HUES48 (cell line): ENCODE measurements around the gene CPN1.

Experiments
- H3K27ac ChIP-seq: one replicate; pipeline ENCODE4 v1.7.0; 2013; ENCODE audit warnings: low read depth, low read length, inconsistent platforms
- H3K27me3 ChIP-seq: 2 replicates; pipeline ENCODE4 v1.6.1; 2013; ENCODE audit warnings: mild to moderate bottlenecking, low read length; ENCODE audit not compliant: control insufficient read depth, insufficient read depth
- H3K36me3 ChIP-seq: 2 replicates; pipeline ENCODE4 v1.6.1; 2013; ENCODE audit warnings: low read length; ENCODE audit not compliant: control insufficient read depth, insufficient read depth
- H3K4me1 ChIP-seq: 2 replicates; pipeline ENCODE4 v1.6.1; 2013; ENCODE audit warnings: mild to moderate bottlenecking, low read length; ENCODE audit not compliant: control insufficient read depth, insufficient read depth
- H3K4me3 ChIP-seq: 2 replicates; pipeline ENCODE4 v1.5.1; 2013; ENCODE audit warnings: mild to moderate bottlenecking, low read depth, low read length
- H3K9ac ChIP-seq: 2 replicates; pipeline ENCODE4 v1.6.1; 2013; ENCODE audit warnings: mild to moderate bottlenecking, low read depth, low read length, moderate library complexity
- H3K9me3 ChIP-seq: 2 replicates; pipeline ENCODE4 v1.6.1; 2013; ENCODE audit warnings: low read length; ENCODE audit not compliant: control insufficient read depth, insufficient read depth

The CPN1 gene

DNA sequence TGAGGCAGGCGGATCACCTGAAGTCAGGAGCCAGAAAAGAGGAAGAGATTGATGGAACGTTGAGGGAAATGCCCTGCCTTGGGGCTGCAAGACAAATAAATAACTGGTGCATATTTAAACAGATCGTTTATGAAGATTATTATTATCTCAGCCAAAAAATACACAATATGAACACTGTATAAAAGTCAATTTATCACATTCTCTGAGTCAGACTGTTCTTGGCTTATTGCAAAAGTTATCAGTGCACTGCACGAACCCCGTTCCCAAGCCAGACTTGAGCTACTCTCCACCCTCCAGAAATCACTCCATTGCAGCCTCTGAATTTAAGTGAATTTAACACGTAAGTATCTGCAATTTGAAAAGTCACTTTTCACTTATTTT, 73.5 kb downstream of the CPN1 start:
- peak overlapping the region; percentile 75; the same call in 1 of the 2 replicates for H3K4me3 ChIP-seq
- H3K27me3 ChIP-seq = no peaks in the 10 kb centered on the region
- H3K9ac ChIP-seq = no peak overlapping the region
- H3K9me3 ChIP-seq = no peaks in the 10 kb centered on the region
- H3K36me3 ChIP-seq = no peaks in the 10 kb centered on the region
- H3K27ac ChIP-seq = peak overlapping the region; percentile 22
- H3K4me1 ChIP-seq = peaks cover 15% of the 10 kb centered on the region; the same call in 1 of the 2 replicates

DNA sequence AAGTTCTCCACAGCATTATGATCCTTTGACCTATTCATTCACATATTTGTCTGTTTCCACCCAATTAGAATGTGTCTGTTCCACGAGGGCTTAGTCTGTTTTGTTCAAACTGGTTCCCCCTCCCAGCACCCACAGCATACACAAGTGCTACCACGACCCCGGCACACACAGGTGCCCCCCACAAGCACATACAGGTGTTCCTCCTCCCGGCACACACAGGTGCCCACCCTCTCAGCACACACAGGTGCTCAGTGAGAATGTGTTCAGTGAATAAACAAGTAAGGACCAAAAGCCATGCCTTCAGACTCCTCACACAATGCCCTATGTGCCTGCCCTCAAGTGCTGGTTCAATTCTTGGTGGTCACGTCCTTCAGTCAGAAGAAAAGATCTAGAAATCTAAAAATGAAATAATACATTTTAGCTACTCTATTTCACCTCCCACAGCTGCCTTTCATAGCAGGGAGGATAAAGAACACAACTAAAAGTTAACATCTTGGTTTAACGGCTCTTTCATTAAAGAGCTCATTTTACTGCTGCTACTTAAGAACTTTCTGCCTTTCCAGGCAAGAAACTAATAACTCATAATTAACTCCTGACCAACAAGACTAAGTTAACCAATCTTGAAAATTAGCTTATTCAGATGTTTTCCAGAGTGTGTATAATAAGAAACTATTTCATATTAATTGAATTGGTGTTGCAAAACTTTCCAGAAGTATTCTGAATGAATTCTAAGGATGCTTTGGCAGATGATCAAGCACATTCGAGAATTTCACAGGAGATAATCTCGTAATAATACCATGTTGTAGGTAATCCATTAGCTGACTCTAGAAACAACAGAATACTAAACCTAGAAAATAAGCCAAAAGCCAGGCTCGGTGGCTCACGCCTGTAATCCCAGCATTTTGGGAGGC, 74.2 kb downstream of the CPN1 start:
- H3K27ac ChIP-seq = peak overlapping the region; percentile 95
- H3K9ac ChIP-seq = no peak overlapping the region
- H3K9me3 ChIP-seq = no peaks in the 10 kb centered on the region
- no peak overlapping the region for H3K4me3 ChIP-seq
- peaks cover 15% of the 10 kb centered on the region; the same call in 1 of the 2 replicates for H3K4me1 ChIP-seq
- H3K27me3 ChIP-seq = no peaks in the 10 kb centered on the region
- no peaks in the 10 kb centered on the region for H3K36me3 ChIP-seq

DNA sequence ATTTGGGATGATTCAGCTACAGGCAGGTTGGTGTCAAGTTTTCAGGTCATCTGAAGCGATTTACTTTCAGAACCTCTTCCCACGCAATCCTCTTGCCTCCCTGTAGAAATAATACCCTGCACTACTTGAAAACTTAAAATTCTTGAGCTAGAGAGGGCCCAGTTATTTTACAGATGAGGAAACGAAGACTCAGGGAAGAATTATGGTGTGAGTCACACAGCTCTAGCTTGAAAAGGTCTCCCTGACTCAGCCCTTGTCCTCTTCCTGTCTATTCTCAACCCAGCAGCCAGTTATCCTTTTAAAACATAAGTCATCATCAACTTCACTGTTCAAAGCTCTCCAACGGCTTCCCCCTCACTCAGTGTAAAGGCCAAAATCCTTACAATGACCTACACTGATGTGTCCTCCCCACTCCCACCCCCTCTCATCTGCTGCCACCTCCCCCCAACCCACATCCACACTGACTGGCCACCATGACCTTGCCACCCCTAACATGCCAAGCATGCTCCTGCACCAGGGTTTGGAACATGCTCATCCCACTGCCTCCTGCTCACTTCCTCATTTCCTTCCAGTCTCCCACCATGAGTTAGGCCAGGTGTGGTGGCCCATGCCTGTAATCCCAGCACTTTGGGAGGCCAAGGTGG, 75.3 kb downstream of the CPN1 start:
- peak overlapping the region; percentile 95 for H3K27ac ChIP-seq
- no peaks in the 10 kb centered on the region for H3K27me3 ChIP-seq
- H3K4me3 ChIP-seq = peak overlapping the region; percentile 16; the same call in 1 of the 2 replicates
- H3K36me3 ChIP-seq = no peaks in the 10 kb centered on the region
- no peaks in the 10 kb centered on the region for H3K9me3 ChIP-seq
- H3K9ac ChIP-seq = no peak overlapping the region
- H3K4me1 ChIP-seq = peaks cover 15% of the 10 kb centered on the region; the same call in 1 of the 2 replicates

DNA sequence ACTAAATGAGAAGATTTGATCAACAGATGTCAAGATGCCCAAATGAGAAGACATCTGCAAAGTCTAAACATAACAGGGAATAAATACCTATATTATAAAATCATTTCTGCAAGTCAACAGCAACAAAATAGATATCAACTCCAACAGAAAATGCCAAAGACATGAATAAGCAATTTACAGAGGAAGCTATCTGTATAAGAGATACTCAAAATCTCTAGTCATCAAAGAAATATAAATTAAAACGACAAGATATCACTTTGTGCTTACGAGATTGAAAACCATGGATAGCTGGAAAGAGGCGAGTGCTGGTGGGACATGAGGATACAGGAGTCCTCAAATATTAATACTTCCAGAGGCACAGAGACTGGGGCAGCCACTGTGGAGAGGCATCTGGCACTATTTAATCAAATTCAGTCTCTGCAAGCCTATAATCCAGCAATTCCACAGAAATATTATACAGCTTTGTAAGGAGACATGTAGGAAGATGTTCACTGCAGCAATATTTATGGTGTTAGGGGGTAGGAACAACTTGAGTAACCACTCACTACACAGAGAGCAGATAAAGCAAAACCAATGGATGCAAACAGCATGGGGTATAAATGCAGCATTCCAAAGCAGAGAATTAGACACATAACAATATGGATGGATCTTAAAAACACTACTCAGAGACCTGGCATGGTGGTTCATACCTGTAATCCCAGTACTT, 76.7 kb downstream of the CPN1 start:
- Histone ChIP-seq H3K27ac (peak overlapping the region; percentile 95), H3K9ac (no peak overlapping the region), H3K4me1 (peaks cover 22% of the 10 kb centered on the region), H3K36me3 (no peaks in the 10 kb centered on the region), H3K4me3 (no peak overlapping the region), H3K9me3 (no peaks in the 10 kb centered on the region), H3K27me3 (no peaks in the 10 kb centered on the region)

DNA sequence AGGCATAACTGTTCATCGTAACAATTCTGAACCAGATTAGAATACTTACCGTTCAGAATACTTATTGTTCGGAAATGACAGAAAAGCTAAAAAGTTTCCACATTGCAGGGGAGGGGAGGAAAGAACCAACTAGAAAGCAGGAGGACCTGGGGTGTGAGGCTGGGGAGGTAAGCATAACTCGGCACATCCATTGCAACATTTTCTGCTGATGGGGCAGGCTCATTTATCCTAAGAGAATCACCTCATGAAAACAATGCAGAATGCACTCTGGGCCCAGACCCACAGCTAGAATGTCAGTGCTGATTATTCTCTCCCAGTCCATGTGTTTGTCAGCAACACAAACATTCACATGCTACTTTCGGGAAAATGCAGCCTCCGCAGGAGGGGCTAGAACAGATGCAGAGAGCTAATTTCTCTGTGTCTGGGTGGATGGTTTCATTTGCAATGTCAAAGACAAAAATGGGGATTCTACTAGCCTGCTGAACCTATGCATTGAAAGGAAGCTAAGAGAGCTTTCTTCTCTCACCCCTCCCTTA, 81.5 kb downstream of the CPN1 start:
- no peaks in the 10 kb centered on the region for H3K27me3 ChIP-seq
- no peak overlapping the region for H3K4me3 ChIP-seq
- peaks cover 11% of the 10 kb centered on the region for H3K4me1 ChIP-seq
- H3K9me3 ChIP-seq = no peaks in the 10 kb centered on the region
- H3K36me3 ChIP-seq = no peaks in the 10 kb centered on the region
- H3K9ac ChIP-seq = no peak overlapping the region
- H3K27ac ChIP-seq = peak overlapping the region; percentile 5

DNA sequence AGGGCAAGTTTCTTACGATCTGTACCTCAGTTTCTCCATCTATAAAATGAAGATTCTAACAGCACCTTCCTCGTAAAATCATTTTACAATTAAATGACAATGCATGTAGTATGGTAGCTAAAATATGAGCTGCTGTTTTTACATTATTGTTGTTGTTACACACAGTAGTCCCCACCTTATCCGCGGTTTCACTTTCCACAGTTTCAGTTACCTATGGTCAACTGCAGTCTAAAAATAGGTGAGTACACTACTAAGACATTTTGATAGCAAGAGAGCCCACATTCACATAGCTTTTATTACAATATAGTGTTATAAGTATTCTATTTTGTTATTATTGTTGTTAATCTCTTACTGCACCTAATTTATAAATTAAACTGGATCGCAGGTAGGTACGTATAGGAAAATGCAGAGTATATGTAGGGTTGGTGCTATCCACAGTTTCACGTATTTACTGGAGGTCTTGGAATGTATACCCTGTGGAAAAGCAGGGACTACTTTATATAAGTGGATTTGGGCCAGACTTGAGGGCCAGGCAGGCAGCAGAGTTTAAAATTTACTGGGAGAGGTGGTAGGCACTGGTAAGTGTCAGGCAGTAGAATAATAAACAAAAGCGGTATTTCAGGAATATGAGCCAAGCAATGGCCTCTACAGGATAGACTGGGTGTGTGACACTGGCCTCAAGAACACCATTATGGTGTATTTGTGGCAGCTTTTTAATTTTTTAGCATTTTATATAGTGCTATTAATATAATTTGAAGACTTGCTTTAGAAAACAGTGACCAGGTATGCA, 82.2 kb downstream of the CPN1 start:
- Histone ChIP-seq H3K27me3 (no peaks in the 10 kb centered on the region), H3K9me3 (no peaks in the 10 kb centered on the region), H3K4me3 (no peak overlapping the region), H3K4me1 (peaks cover 12% of the 10 kb centered on the region), H3K9ac (no peak overlapping the region), H3K27ac (no peak overlapping the region), H3K36me3 (no peaks in the 10 kb centered on the region)

DNA sequence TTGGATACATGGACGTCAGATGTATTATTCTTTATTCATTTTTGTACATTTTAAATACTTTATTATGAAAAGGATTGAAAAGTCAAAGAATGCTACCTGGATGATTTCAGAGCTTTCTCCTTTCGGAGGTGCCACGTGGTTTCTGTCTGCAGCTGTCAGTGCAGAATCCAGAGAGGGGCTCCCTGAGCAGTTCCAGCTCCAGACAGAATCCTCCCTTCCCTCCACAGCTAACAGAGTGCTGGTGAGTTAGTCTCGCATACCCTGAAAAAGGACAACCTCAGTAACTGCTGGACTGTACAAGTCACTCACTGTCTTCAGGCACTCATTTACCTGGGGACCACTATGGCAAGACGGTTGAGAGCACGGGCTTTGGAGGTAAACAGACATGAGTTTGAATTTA, 82.8 kb downstream of the CPN1 start:
- Histone ChIP-seq H3K9me3 (no peaks in the 10 kb centered on the region), H3K4me1 (peaks cover 16% of the 10 kb centered on the region), H3K27ac (no peak overlapping the region), H3K4me3 (no peak overlapping the region), H3K36me3 (no peaks in the 10 kb centered on the region), H3K9ac (no peak overlapping the region), H3K27me3 (no peaks in the 10 kb centered on the region)

DNA sequence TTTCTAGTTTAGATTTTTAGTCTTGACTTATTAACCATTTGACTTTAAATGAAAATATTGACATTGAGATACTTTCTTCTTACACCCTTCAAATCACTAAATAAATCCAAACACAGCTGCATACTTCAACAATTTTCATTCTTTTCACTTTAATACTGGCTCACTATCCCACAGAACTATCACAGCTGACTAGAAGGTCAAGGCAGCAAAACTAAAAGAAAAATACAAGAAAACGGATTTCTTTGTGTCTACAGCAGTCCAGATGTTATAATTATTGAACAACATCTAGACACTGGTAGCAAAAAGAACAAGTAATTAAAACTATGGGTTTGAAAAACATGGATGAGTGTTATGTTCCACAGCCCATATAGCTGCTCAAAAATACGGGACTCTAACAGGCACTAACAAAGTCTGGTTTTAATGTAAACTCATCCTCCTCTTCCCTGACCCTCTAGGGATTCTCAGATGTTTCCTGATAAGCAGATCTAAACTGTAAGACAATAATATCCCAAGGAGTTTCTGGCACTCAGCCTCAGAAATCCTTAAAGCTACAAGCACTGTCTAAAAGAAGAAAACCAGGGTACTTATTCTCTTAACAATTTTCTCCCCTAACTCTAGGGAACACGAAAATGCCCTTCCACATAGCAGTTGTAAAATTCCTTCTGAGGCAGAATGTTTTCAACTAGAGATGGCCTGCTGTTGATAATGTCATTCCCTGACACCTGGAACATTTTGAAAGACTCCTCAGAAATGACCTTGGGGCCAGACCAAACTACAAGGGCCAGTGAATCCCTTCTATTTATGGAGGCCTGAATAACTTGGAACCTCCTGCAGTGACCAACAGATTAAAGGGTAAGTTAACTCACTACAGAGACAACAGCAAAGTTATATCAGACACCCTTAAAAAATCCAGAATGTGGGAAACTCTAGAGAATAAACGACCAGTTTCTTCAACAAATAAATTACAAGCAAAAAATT, 84.7 kb downstream of the CPN1 start:
- Histone ChIP-seq H3K4me3 (no peak overlapping the region), H3K36me3 (no peaks in the 10 kb centered on the region), H3K9me3 (no peaks in the 10 kb centered on the region), H3K27ac (no peak overlapping the region), H3K9ac (no peak overlapping the region), H3K4me1 (peaks cover 16% of the 10 kb centered on the region), H3K27me3 (no peaks in the 10 kb centered on the region)

DNA sequence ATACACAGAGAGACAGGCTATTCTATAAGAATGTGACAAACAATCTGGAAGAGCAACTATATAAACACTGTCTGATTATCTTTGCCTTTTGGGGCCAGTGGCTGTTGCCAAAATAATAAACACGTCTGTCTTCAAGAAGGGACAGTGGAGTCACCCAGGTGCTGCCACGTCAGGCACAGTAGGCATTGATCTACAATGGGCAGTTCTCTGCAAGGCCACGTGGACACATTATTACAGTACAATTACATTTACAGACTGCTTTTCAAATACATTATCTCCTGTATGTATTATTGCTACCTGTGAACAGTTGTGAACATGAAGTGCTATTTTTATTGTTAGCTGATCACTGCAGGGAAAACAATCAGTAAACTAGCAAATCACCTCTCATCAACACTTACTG, 86.0 kb downstream of the CPN1 start:
- no peak overlapping the region for H3K9ac ChIP-seq
- peaks cover 16% of the 10 kb centered on the region for H3K4me1 ChIP-seq
- no peak overlapping the region for H3K27ac ChIP-seq

More for the DNA sequence above, 86.0 kb downstream of the CPN1 start:
- H3K4me3 ChIP-seq = no peak overlapping the region
- H3K36me3 ChIP-seq = no peaks in the 10 kb centered on the region
- no peaks in the 10 kb centered on the region for H3K27me3 ChIP-seq
- no peaks in the 10 kb centered on the region for H3K9me3 ChIP-seq
